ENCODE data around the gene GID8. TPM values are rescaled to one million over a fixed set of nuclear protein-coding genes. Genes with fewer than 3 reads are reported as not detected.

The GID8 gene
- total and polyA plus RNA-seq, 4 donors, result 11.0 to 35.4 (median 23.7) TPM

DNA sequence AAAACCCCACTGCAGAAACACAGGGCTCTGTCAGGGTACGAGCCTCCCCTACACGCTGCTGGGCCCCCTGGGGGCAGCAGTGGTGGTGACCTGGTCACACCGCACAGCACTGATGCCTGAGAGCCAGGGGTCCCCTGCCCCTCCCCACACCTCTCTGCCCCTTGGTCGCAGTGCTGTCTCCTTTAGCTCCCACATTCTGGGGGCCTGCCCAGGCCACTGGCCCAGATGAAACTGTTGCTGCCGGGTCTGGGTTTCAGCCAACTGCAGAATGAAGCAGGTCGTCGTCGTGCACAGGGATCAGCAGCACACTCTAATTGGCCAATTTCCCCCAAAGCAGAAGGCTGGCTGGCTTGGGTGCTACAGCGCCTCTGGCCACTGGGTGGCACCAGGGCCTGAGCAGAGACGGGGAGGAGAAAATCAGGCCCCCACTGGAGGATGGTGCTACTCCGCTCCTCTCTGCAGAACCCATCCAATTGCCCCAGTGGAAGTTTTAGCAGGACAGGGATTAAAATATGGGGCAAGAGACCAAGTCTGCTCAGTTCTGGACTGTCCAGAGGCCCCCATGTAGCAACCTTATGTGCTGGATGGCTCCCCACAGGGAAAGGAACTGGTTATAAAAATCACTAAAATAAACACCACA, 37.8 kb upstream of the GID8 start:
- Histone ChIP-seq H3K9ac (ENCODE audit: insufficient read depth in 1 of 2, low read length in 2 of 2) (peak overlapping the region in 1 of 2 donors; percentile 37), H3K9me3 (ENCODE audit: control insufficient read depth in 4 of 4, insufficient read depth in 3 of 4, low read length in 3 of 4) (peaks cover 0 to 2% (median 0%) of the 10 kb centered on the region in 4 donors), H3K4me3 (no peak overlapping the region), H3K27ac (ENCODE audit: low read depth in 1 of 2, low read length in 1 of 2) (peak overlapping the region in 1 of 2 donors; percentile 20), H3K4me1 (ENCODE audit: control insufficient read depth in 5 of 5, insufficient read depth in 5 of 5, low read length in 5 of 5) (peaks cover 0 to 16% (median 0%) of the 10 kb centered on the region in 5 donors), H3K27me3 (ENCODE audit: control insufficient read depth in 3 of 3, insufficient read depth in 3 of 3, low read length in 2 of 3) (no peaks in the 10 kb centered on the region), H3K36me3 (ENCODE audit: control insufficient read depth in 4 of 4, insufficient read depth in 4 of 4, low read length in 4 of 4) (peaks cover 5 to 32% (median 19%) of the 10 kb centered on the region in 4 donors)
- 3 to 4% methylated on average over 11 of the region's 11 CpGs for WGBS, 2 donors
- DNase-seq (peak; percentile 78 to 87 (median 84)), ATAC-seq (ENCODE audit: insufficient read depth, low FRiP score) (peak; percentile 79)
- TF ChIP-seq, protein P1, sequence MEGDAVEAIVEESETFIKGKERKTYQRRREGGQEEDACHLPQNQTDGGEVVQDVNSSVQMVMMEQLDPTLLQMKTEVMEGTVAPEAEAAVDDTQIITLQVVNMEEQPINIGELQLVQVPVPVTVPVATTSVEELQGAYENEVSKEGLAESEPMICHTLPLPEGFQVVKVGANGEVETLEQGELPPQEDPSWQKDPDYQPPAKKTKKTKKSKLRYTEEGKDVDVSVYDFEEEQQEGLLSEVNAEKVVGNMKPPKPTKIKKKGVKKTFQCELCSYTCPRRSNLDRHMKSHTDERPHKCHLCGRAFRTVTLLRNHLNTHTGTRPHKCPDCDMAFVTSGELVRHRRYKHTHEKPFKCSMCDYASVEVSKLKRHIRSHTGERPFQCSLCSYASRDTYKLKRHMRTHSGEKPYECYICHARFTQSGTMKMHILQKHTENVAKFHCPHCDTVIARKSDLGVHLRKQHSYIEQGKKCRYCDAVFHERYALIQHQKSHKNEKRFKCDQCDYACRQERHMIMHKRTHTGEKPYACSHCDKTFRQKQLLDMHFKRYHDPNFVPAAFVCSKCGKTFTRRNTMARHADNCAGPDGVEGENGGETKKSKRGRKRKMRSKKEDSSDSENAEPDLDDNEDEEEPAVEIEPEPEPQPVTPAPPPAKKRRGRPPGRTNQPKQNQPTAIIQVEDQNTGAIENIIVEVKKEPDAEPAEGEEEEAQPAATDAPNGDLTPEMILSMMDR (IDR thresholded peaks at IDR 0.05; ENCODE audit: control extremely low read depth, extremely low read depth), result peak; percentile 85

DNA sequence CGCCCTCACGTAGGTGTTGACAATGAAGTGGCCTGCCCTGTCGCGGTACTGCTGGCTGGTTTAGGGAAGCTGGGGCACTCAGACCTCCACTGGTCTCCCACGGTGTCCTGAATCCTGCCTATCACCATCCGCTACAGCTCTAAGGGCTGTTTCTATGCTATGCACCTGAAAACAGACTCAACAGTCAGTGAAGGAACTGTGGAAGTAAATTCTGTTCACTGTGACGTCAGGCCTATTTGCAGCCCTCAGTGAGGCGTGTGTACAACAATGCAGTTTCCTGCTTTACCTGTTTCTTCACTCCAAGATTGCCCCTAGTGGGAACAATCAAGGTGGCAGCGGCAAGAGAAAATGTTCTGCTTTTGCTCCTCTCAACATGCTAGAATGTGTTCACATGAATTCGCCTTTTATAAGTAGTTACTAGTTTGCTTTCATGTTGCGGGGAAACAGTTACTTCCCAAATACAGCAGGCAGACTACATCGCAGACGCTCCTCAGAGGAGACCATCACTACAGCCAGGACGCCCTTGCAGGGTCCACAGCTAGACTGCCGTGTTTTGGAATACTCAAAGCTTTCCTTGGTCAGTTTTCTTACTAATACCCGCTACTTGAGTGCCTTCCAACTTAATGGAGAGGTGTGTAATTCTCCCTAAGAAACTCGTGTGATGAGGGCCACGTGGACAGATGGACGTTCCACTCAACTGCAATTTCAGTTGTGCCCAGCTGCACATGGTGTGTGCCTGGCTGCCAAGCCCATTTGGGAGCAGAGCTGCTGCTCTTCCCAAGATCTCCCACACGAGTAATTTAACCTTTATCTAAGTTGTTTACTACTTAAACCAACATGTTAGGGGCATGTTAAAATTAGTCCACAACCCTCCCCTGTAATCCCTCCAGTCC, 37.0 kb upstream of the GID8 start:
- Histone ChIP-seq H3K4me1 (ENCODE audit: control insufficient read depth in 5 of 5, insufficient read depth in 5 of 5, low read length in 5 of 5) (peaks cover 0 to 16% (median 0%) of the 10 kb centered on the region in 5 donors), H3K36me3 (ENCODE audit: control insufficient read depth in 4 of 4, insufficient read depth in 4 of 4, low read length in 4 of 4) (peaks cover 10 to 33% (median 22%) of the 10 kb centered on the region in 4 donors)
- TF ChIP-seq, protein P1 (IDR thresholded peaks at IDR 0.05; ENCODE audit: control extremely low read depth, extremely low read depth), result no peak

DNA sequence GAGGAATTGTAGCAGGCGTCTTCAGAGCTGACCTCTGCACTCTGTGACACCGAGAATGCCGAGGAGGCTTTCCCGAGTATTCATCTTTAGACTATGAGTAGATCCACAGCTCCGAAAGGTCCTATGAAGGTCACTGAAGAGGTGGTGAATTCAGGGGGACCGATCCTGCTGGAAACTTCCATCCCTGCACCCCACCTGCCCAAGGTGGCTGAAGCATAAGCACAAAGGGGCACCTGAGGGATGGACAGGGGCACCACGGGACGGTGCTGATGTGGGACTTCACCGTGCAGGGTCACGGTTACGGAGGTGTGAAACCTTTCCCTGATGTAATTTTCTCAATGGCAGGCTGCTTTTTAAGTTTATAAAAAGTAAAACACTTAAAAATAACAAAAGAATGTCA, 36.1 kb upstream of the GID8 start:
- Histone ChIP-seq H3K4me3 (no peak overlapping the region), H3K4me1 (ENCODE audit: control insufficient read depth in 5 of 5, insufficient read depth in 5 of 5, low read length in 5 of 5) (peaks cover 0 to 16% (median 0%) of the 10 kb centered on the region in 5 donors), H3K36me3 (ENCODE audit: control insufficient read depth in 4 of 4, insufficient read depth in 4 of 4, low read length in 4 of 4) (peaks cover 19 to 35% (median 27%) of the 10 kb centered on the region in 4 donors), H3K27ac (ENCODE audit: low read depth in 1 of 2, low read length in 1 of 2) (no peak overlapping the region), H3K27me3 (ENCODE audit: control insufficient read depth in 3 of 3, insufficient read depth in 3 of 3, low read length in 2 of 3) (no peaks in the 10 kb centered on the region), H3K9me3 (ENCODE audit: control insufficient read depth in 4 of 4, insufficient read depth in 3 of 4, low read length in 3 of 4) (peaks cover 0 to 2% (median 0%) of the 10 kb centered on the region in 4 donors), H3K9ac (ENCODE audit: insufficient read depth in 1 of 2, low read length in 2 of 2) (no peak overlapping the region)
- TF ChIP-seq, protein P1 (IDR thresholded peaks at IDR 0.05; ENCODE audit: control extremely low read depth, extremely low read depth), result no peak
- WGBS, 2 donors, result 95 to 96% methylated on average over 11 of the region's 11 CpGs
- no peak for DNase-seq
- ATAC-seq (ENCODE audit: insufficient read depth, low FRiP score), result no peak

More for the DNA sequence above, 37.0 kb upstream of the GID8 start:
- no peaks in the 10 kb centered on the region for H3K27me3 ChIP-seq (ENCODE audit: control insufficient read depth in 3 of 3, insufficient read depth in 3 of 3, low read length in 2 of 3)
- DNase-seq, result peak; percentile 54 to 73 (median 59)
- H3K9ac ChIP-seq (ENCODE audit: insufficient read depth in 1 of 2, low read length in 2 of 2), result peak overlapping the region in 1 of 2 donors; percentile 37
- no peak overlapping the region for H3K4me3 ChIP-seq
- peak overlapping the region in 1 of 2 donors; percentile 20 for H3K27ac ChIP-seq (ENCODE audit: low read depth in 1 of 2, low read length in 1 of 2)
- WGBS, 2 donors, result 52 to 57% methylated on average over 20 of the region's 20 CpGs
- ATAC-seq (ENCODE audit: insufficient read depth, low FRiP score), result no peak
- H3K9me3 ChIP-seq (ENCODE audit: control insufficient read depth in 4 of 4, insufficient read depth in 3 of 4, low read length in 3 of 4), result peaks cover 0 to 2% (median 0%) of the 10 kb centered on the region in 4 donors

Measured in lung (tissue), 12 donors.